CD14-positive monocyte (primary cell): ENCODE results near the gene SACM1L. TPM values are rescaled to one million over a fixed set of nuclear protein-coding genes. Genes with fewer than 3 reads are reported as not detected.

ENCODE experiments used
- DNase-seq, 3 donors: peaks; one replicate each; pipeline ENCODE4 v3.0.0-alpha.2; 2011 to 2022
- H2AFZ ChIP-seq: 2 replicates; pipeline ENCODE4 v1.6.0; 2012; ENCODE audit warnings: mild to moderate bottlenecking, low read depth, low read length, inconsistent platforms; ENCODE audit not compliant: insufficient read depth, poor library complexity, severe bottlenecking
- H3K27ac ChIP-seq, 2 donors: 1 replicate in 1 of 2; 2 replicates in 1 of 2; pipeline ENCODE4 v1.5.1; 2012 to 2013; ENCODE audit warnings: low read length in 2 of 2, control low read depth in 1 of 2, inconsistent platforms in 1 of 2, low read depth in 1 of 2, mild to moderate bottlenecking in 1 of 2
- H3K27me3 ChIP-seq, 2 donors: one replicate each; pipeline versions ENCODE4 v1.6.0 to v1.6.1; 2011 to 2013; ENCODE audit warnings: low read length in 2 of 2; ENCODE audit not compliant: control insufficient read depth in 2 of 2, insufficient read depth in 2 of 2
- H3K36me3 ChIP-seq, 2 donors: replicated peaks in 1 of 2; 1 replicate in 1 of 2; 2 replicates in 1 of 2; pipeline versions ENCODE4 v1.5.1 to v1.6.1; 2012 to 2013; ENCODE audit warnings: low read length in 2 of 2, control low read depth in 1 of 2, inconsistent platforms in 1 of 2, mild to moderate bottlenecking in 1 of 2; ENCODE audit not compliant: insufficient read depth in 2 of 2, control insufficient read depth in 1 of 2
- H3K4me1 ChIP-seq, 2 donors: 1 replicate in 1 of 2; 2 replicates in 1 of 2; pipeline versions ENCODE4 v1.5.1 to v1.6.1; 2012 to 2013; ENCODE audit warnings: low read length in 2 of 2, control low read depth in 1 of 2, inconsistent platforms in 1 of 2, mild to moderate bottlenecking in 1 of 2, moderate library complexity in 1 of 2; ENCODE audit not compliant: insufficient read depth in 2 of 2, control insufficient read depth in 1 of 2
- H3K4me2 ChIP-seq: replicated peaks from 2 replicates; pipeline ENCODE3; 2012; ENCODE audit warnings: low read length, moderate library complexity, mild to moderate bottlenecking; ENCODE audit not compliant: poor library complexity, severe bottlenecking; ENCODE audit errors: extremely low read depth
- H3K4me3 ChIP-seq, 3 experiments: fragments of 200-600 bp in 1 of 3; sonication (generic) in 1 of 3; replicated peaks in 1 of 3; 1 replicate in 2 of 3; 2 replicates in 1 of 3; pipeline ENCODE4 v1.5.1; 2011 to 2013; ENCODE audit warnings: low read length in 3 of 3, mild to moderate bottlenecking in 3 of 3, control low read depth in 2 of 3, low read depth in 2 of 3, inconsistent platforms in 1 of 3, moderate library complexity in 1 of 3
- H3K79me2 ChIP-seq: 2 replicates; pipeline ENCODE4 v1.6.0; 2012; ENCODE audit warnings: mild to moderate bottlenecking, control low read depth, inconsistent platforms, low read length, moderate library complexity; ENCODE audit not compliant: insufficient read depth
- H3K9ac ChIP-seq: 2 replicates; pipeline ENCODE4 v1.6.0; 2017; ENCODE audit warnings: low read length, mild to moderate bottlenecking; ENCODE audit not compliant: insufficient read depth, poor library complexity, severe bottlenecking
- H3K9me3 ChIP-seq, 2 donors: replicated peaks in 1 of 2; 1 replicate in 1 of 2; 2 replicates in 1 of 2; pipeline versions ENCODE4 v1.5.1 to v1.6.1; 2012 to 2013; ENCODE audit warnings: low read length in 2 of 2, control low read depth in 1 of 2; ENCODE audit not compliant: control insufficient read depth in 1 of 2, insufficient read depth in 1 of 2
- H4K20me1 ChIP-seq: 2 replicates; pipeline ENCODE4 v1.6.0; 2012; ENCODE audit warnings: mild to moderate bottlenecking, low read length, control low read depth, moderate library complexity; ENCODE audit not compliant: insufficient read depth
- H3K27ac Mint-ChIP-seq, 7 donors: one replicate each; pipeline ENCODE4 v1.8.0; 2020; ENCODE audit warnings: mild to moderate bottlenecking in 7 of 7, mixed read lengths in 7 of 7, moderate library complexity in 6 of 7, inconsistent platforms in 2 of 7
- H3K27me3 Mint-ChIP-seq, 3 donors: one replicate each; pipeline ENCODE4 v1.8.0; 2021 to 2022; ENCODE audit warnings: low read depth in 3 of 3, mild to moderate bottlenecking in 3 of 3, mixed read lengths in 3 of 3, moderate library complexity in 3 of 3, inconsistent platforms in 1 of 3
- H3K36me3 Mint-ChIP-seq, 2 donors: one replicate each; pipeline ENCODE4 v1.8.0; 2020; ENCODE audit warnings: mixed read lengths in 2 of 2, inconsistent platforms in 1 of 2, mild to moderate bottlenecking in 1 of 2
- H3K4me1 Mint-ChIP-seq: one replicate; pipeline ENCODE4 v1.8.0; 2020; ENCODE audit warnings: mild to moderate bottlenecking, mixed read lengths
- H3K4me3 Mint-ChIP-seq, 2 donors: one replicate each; pipeline ENCODE4 v1.8.0; 2020; ENCODE audit warnings: mild to moderate bottlenecking in 2 of 2, mixed read lengths in 2 of 2, moderate library complexity in 1 of 2
- H3K9me3 Mint-ChIP-seq, 7 donors: one replicate each; pipeline ENCODE4 v1.8.0; 2020 to 2022; ENCODE audit warnings: mixed read lengths in 7 of 7, mild to moderate bottlenecking in 6 of 7, moderate library complexity in 6 of 7, inconsistent platforms in 2 of 7
- WGBS: methylation state at CpG from one replicate; pipeline ENCODE4 v1.1.5; 2013; ENCODE audit warnings: missing lambda C conversion rate; ENCODE audit not compliant: insufficient coverage; 5-methylcytosine and 5-hydroxymethylcytosine counted together
- intact Hi-C, 2 donors: fragments of 100-400 bp; cut with micrococcal nuclease; formaldehyde crosslinking; loops; one replicate each; pipeline versions ENCODE4 v1.15.0 to v1.15.1; 2023
- polyA plus RNA-seq, 3 donors: library from polyadenylated mRNA; depleted of rRNA in 1 of 3; unstranded in 2 of 3; stranded (reverse) in 1 of 3; fragments of 300-500 nt in 2 of 3; fragments of >200 nt in 1 of 3; fragmentation: Illumina TruSeq in 2 of 3; gene quantifications; 1 replicate in 2 of 3; 2 replicates in 1 of 3; pipeline ENCODE4 v1.2.3, GENCODE V29; 2012 to 2021
- TF ChIP-seq, protein P1 (sequence below): fragments of 200-600 bp; IDR thresholded peaks from one replicate; pipeline ENCODE4 v1.8.0; 2022; ENCODE audit warnings: antibody characterized with exemption, mild to moderate bottlenecking

SACM1L gene
- polyA plus RNA-seq, 3 donors = 14.6 to 25.7 (median 21.5) TPM

- Mint-ChIP-seq H3K9me3 (no peaks in the 10 kb centered on the region), H3K27ac (peak overlapping the region in 1 of 7 donors; percentile 54), H3K36me3 (peaks cover 19 to 39% of the 10 kb centered on the region in 2 donors), H3K27me3 (no peaks in the 10 kb centered on the region), H3K4me1 (peaks cover 13% of the 10 kb centered on the region), H3K4me3 (no peak overlapping the region)
- Histone ChIP-seq H3K4me2 (no peak overlapping the region), H2AFZ (no peak overlapping the region), H3K79me2 (peaks cover 95% of the 10 kb centered on the region), H4K20me1 (peaks cover 97% of the 10 kb centered on the region), H3K36me3 (peaks cover 18 to 36% of the 10 kb centered on the region in 2 donors), H3K9me3 (no peaks in the 10 kb centered on the region), H3K27me3 (no peaks in the 10 kb centered on the region), H3K4me1 (no peaks in the 10 kb centered on the region), H3K9ac (no peak overlapping the region), H3K4me3 (no peak overlapping the region), H3K27ac (no peak overlapping the region)
- TF ChIP-seq, protein P1, sequence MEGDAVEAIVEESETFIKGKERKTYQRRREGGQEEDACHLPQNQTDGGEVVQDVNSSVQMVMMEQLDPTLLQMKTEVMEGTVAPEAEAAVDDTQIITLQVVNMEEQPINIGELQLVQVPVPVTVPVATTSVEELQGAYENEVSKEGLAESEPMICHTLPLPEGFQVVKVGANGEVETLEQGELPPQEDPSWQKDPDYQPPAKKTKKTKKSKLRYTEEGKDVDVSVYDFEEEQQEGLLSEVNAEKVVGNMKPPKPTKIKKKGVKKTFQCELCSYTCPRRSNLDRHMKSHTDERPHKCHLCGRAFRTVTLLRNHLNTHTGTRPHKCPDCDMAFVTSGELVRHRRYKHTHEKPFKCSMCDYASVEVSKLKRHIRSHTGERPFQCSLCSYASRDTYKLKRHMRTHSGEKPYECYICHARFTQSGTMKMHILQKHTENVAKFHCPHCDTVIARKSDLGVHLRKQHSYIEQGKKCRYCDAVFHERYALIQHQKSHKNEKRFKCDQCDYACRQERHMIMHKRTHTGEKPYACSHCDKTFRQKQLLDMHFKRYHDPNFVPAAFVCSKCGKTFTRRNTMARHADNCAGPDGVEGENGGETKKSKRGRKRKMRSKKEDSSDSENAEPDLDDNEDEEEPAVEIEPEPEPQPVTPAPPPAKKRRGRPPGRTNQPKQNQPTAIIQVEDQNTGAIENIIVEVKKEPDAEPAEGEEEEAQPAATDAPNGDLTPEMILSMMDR = no peak
- 100% methylated on average over 1 of the region's 6 CpGs for WGBS
- DNase-seq = no peak
- intact Hi-C loops = no loop called here
Observed at GRCh38 chr3:45700570-45701073, 11.4 kb downstream of the SACM1L start.

DNA sequence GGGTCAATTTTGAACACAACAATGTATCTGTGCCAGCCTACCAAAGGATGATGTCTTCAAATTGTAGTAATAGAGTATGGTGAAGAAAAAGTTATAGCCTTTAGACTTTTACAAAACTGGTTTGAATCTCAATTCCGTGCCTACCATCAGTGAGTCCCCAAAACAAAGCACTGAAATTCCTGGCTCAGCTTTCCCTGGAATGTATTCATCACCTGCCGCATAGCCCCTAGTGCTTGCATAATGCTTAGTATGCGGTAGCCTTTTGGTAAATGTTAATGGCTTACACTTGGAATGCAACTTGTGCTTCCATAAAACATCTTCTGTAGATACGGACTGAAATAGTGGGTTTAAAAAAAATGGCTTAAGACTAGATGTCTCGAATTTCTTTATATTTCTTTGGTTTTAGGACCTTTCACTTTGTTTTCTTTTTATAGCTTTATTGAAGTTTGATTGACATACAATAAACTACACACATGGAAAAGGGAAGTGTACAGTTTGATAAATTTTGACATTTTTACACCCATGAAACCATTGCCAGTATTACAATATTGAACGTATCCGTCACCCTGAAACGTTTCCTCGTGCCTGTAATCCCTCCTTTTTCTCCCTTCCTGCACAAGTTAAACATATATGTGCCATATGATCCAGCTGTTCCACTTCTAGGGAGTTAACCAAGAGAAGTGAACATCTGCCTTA is 12.1 kb downstream of the SACM1L start:
- peaks cover 13% of the 10 kb centered on the region for H3K4me1 Mint-ChIP-seq
- intact Hi-C loops = no loop called here
- no peaks in the 10 kb centered on the region for H3K9me3 ChIP-seq
- no peak for DNase-seq
- peak overlapping the region in 1 of 2 donors; percentile 6 for H3K27ac ChIP-seq
- H3K27ac Mint-ChIP-seq = peak overlapping the region in 3 of 7 donors; percentile 6 to 61 (median 42)
- H3K79me2 ChIP-seq = peaks cover 95% of the 10 kb centered on the region
- H3K36me3 Mint-ChIP-seq = peaks cover 22 to 40% of the 10 kb centered on the region in 2 donors
- peaks cover 97% of the 10 kb centered on the region for H4K20me1 ChIP-seq
- no peaks in the 10 kb centered on the region for H3K4me1 ChIP-seq
- no peaks in the 10 kb centered on the region for H3K9me3 Mint-ChIP-seq
- no peak overlapping the region for H3K9ac ChIP-seq
- H3K4me3 ChIP-seq = no peak overlapping the region
- H3K36me3 ChIP-seq = peaks cover 25 to 36% of the 10 kb centered on the region in 2 donors
- WGBS = 26% methylated on average over 5 of the region's 9 CpGs
- no peak overlapping the region for H3K4me2 ChIP-seq
- H3K27me3 ChIP-seq = no peaks in the 10 kb centered on the region
- H3K4me3 Mint-ChIP-seq = no peak overlapping the region
- TF ChIP-seq, protein P1 = no peak
- no peaks in the 10 kb centered on the region for H3K27me3 Mint-ChIP-seq
- no peak overlapping the region for H2AFZ ChIP-seq
